ENCODE results near the gene TRAPPC2L.
"Not testable (repeated sequence)": the region's sequence is repeated elsewhere in the genome, so short reads cannot be mapped to it uniquely, and the experiment has no call there.

The TRAPPC2L gene

DNA sequence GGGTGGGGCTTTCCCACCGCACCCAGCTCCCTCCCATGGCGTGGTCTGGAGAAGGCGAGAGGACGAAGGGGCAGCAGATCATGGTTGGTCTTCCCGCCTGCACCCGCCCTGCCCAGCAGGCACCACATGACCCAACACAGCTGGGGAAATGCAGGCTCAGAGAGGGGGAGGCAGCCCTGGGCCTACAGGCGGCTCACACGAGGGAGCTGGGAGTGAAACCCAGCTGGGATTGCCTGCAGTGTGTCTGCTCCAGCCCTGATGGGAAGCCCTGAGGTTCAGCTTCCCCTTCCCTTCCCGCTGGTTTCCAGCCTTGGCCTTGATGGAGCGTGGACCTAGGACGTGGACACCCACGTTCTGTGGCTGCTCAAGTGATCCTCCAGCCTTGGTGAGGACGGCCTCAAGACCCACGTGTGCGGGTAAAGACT lies 29.5 kb downstream of the TRAPPC2L start:
- Histone ChIP-seq H3K9me3 (peaks cover 5% of the 10 kb centered on the region), H3K27me3 (no peaks in the 10 kb centered on the region), H3K36me3 (peaks cover 94% of the 10 kb centered on the region), H3K4me1 (ENCODE audit: control insufficient read depth in 1 of 2, insufficient read depth in 1 of 2, low read depth in 1 of 2, low read length in 1 of 2) (no peaks in the 10 kb centered on the region), H3K27ac (no peak overlapping the region), H3K4me3 (ENCODE audit: low read depth in 1 of 2, low read length in 1 of 2) (no peak overlapping the region)
- TF ChIP-seq, protein P1, sequence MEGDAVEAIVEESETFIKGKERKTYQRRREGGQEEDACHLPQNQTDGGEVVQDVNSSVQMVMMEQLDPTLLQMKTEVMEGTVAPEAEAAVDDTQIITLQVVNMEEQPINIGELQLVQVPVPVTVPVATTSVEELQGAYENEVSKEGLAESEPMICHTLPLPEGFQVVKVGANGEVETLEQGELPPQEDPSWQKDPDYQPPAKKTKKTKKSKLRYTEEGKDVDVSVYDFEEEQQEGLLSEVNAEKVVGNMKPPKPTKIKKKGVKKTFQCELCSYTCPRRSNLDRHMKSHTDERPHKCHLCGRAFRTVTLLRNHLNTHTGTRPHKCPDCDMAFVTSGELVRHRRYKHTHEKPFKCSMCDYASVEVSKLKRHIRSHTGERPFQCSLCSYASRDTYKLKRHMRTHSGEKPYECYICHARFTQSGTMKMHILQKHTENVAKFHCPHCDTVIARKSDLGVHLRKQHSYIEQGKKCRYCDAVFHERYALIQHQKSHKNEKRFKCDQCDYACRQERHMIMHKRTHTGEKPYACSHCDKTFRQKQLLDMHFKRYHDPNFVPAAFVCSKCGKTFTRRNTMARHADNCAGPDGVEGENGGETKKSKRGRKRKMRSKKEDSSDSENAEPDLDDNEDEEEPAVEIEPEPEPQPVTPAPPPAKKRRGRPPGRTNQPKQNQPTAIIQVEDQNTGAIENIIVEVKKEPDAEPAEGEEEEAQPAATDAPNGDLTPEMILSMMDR (IDR thresholded peaks at IDR 0.05) = no peak

DNA sequence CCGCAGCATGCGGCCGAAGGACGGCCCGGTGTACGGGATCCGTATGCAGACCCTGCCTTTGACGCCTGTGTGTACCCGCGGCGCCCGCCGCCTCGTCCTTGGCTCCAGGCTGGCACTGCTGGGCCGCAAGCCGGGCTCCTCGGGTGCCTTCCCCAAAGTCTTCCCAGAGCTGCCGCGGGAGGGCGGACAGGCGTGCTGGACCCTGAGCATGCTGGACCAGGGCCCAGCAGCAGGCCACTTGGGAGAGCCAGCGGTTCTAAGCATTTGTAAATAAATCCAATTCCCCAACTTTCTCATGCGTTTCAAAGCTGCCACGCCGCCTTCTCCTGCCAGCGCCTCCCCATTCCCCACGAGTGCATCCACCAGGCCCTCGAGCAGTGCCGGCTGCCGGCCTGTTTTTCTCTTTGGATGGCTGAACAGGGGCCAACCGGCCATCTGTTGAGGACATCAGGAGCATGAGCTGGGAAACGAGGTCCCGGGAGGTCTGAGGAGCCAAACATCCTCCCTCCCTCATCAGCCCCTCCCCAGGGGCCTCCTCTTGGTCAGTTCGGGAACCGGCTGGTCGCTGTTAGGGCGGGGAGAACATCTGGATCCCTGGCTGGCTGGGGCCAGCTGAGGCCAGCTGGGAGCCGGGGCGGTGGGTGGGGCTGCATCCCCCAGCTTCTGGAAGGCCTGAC lies 30.1 kb downstream of the TRAPPC2L start:
- H3K4me1 ChIP-seq (ENCODE audit: control insufficient read depth in 1 of 2, insufficient read depth in 1 of 2, low read depth in 1 of 2, low read length in 1 of 2) = no peaks in the 10 kb centered on the region
- TF ChIP-seq, protein P1 (IDR thresholded peaks at IDR 0.05) = no peak
- H3K36me3 ChIP-seq = peaks cover 94% of the 10 kb centered on the region
- no peak overlapping the region for H3K4me3 ChIP-seq (ENCODE audit: low read depth in 1 of 2, low read length in 1 of 2)
- H3K9me3 ChIP-seq = peaks cover 5% of the 10 kb centered on the region
- H3K27me3 ChIP-seq = no peaks in the 10 kb centered on the region
- H3K27ac ChIP-seq = no peak overlapping the region

DNA sequence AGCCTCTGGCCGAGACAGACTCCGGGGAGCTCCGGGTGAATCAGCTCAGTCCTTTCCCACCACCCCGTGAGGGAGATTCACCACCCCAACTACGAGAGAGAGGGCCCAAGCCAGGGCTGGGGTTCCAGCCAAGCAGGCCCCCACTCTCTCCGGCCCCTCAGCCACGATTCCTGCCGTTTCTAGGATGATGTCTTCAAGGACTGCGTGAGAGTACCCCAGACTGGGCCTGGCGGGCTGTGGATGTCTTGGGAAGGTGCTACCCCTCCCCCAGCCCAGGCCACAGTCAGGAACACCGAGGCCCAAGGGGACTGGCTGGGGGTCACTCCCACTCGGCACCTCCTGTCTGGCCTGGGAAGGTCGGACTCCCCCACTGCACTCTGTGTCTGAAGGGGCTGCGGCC lies 31.1 kb downstream of the TRAPPC2L start:
- peaks cover 94% of the 10 kb centered on the region for H3K36me3 ChIP-seq
- no peaks in the 10 kb centered on the region for H3K4me1 ChIP-seq (ENCODE audit: control insufficient read depth in 1 of 2, insufficient read depth in 1 of 2, low read depth in 1 of 2, low read length in 1 of 2)
- H3K4me3 ChIP-seq (ENCODE audit: low read depth in 1 of 2, low read length in 1 of 2) = no peak overlapping the region
- H3K27ac ChIP-seq = no peak overlapping the region
- TF ChIP-seq, protein P1 (IDR thresholded peaks at IDR 0.05) = no peak
- H3K27me3 ChIP-seq = no peaks in the 10 kb centered on the region
- peaks cover 5% of the 10 kb centered on the region for H3K9me3 ChIP-seq

DNA sequence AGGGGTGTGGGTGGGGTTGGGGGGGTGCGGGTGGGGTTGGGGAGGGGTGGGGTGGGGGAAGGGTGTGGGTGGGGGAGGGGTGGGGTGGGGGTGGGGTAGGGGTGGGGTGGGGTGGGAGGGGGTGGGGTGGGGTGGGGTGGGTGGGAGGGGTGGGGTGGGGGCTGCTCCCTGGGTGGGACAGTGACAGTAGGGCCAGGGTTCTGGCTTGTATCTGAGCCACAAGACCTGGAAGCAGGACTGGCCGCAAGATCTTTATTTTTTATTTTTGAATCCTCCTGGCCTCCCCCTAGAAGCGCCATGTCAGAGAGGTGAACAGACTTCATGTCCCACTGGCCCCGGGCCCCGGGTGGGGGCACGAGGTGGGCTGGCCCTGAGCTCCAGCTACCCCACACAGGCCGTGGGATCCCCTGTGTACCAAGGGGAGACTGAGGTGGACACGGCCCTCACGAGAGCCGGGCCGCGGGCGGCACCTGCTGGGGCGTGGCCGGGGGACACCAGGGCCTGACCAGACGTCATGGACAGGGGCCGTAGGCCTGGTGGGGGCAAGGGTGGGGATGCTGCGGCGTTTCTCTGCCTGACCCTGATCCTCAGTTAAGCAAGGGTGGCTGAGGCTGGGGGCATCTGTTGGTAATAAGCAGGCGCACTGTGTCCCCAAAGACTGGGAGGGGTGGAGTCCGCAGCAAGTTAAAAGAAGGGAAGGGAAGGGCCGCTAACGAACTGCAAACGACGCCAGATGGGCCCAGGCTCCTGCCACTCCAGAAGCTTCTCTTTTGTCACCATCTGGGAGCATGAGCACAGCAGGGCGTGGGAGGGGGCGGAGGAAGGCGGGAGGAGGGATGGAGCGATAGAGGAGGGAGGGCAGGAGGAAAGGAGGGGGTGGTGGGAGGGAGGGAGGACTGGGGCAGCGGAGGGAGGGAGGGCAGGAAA lies 31.8 kb downstream of the TRAPPC2L start:
- TF ChIP-seq, protein P1 (IDR thresholded peaks at IDR 0.05) = no peak
- peaks cover 94% of the 10 kb centered on the region for H3K36me3 ChIP-seq

DNA sequence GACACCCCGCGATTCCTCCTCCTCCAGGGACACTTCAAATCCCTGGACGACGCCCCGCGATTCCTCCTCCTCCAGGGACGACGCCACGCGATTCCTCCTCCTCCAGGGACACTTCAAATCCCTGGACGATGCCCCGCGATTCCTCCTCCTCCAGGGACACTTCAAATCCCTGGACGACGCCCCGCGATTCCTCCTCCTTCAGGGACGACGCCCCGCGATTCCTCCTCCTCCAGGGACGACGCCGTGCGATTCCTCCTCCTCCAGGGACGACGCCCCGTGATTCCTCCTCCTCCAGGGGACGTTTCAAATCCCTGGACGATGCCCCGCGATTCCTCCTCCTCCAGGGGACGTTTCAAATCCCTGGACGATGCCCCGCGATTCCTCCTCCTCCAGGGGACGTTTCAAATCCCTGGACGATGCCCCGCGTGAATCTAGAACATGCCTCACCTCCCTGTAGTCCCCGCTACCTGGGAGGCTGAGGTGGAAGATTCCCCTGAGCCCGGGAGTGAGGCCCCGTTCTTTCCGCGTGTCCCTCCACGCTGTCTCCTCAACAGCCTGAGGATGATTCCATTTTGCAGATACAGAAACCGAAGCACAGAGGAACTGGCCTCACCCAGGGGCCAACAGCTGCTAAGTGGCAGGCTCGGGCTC lies 32.9 kb downstream of the TRAPPC2L start:
- peaks cover 85% of the 10 kb centered on the region for H3K36me3 ChIP-seq
- H3K27ac ChIP-seq; H3K9me3 ChIP-seq; H3K27me3 ChIP-seq; H3K4me1 ChIP-seq (ENCODE audit: control insufficient read depth in 1 of 2, insufficient read depth in 1 of 2, low read depth in 1 of 2, low read length in 1 of 2); H3K4me3 ChIP-seq (ENCODE audit: low read depth in 1 of 2, low read length in 1 of 2): not testable (repeated sequence)

More for the DNA sequence above, 31.8 kb downstream of the TRAPPC2L start:
- H3K9me3 ChIP-seq = peaks cover 5% of the 10 kb centered on the region
- no peak overlapping the region for H3K4me3 ChIP-seq (ENCODE audit: low read depth in 1 of 2, low read length in 1 of 2)
- H3K27me3 ChIP-seq = no peaks in the 10 kb centered on the region
- H3K4me1 ChIP-seq (ENCODE audit: control insufficient read depth in 1 of 2, insufficient read depth in 1 of 2, low read depth in 1 of 2, low read length in 1 of 2) = no peaks in the 10 kb centered on the region
- no peak overlapping the region for H3K27ac ChIP-seq

Data from neutrophil (primary cell).